HEK293T (cell line): Measurements from ENCODE around the gene EME2.

Experiments used
- CTCF ChIA-PET: fragments of 350-600 bp; formaldehyde crosslinking; extraction: SDS; loops from one replicate; lab custom pipeline; 2021; ENCODE audit warnings: antibody characterized with exemption, inconsistent platforms; lab: Yijun Ruan, JAX
- POLR2A ChIA-PET: fragments of 350-600 bp; formaldehyde crosslinking; extraction: SDS; loops from one replicate; lab custom pipeline; 2020; ENCODE audit warnings: antibody characterized with exemption, inconsistent platforms; lab: Yijun Ruan, JAX
- DNase-seq: peaks from one replicate; pipeline ENCODE4 v3.0.0; 2012; ENCODE audit warnings: mixed read lengths; ENCODE audit errors: extremely low spot score
- ARNT ChIP-seq: fragments of 450-650 bp; IDR thresholded peaks from 2 replicates; pipeline ENCODE4 v1.6.1; 2017; ENCODE audit warnings: mild to moderate bottlenecking
- BHLHE40 ChIP-seq: fragments of 450-650 bp; IDR thresholded peaks from 2 replicates; pipeline ENCODE4 v1.6.1; 2016; ENCODE audit warnings: mild to moderate bottlenecking, moderate library complexity, borderline replicate concordance
- CTBP1 ChIP-seq: fragments of 450-650 bp; IDR thresholded peaks from 2 replicates; pipeline ENCODE4 v1.6.1; 2016; ENCODE audit warnings: borderline replicate concordance
- ELF4 ChIP-seq: fragments of 450-650 bp; IDR thresholded peaks from 2 replicates; pipeline ENCODE4 v1.6.1; 2017; ENCODE audit warnings: antibody characterized with exemption
- FOXA1 ChIP-seq: fragments of 450-650 bp; IDR thresholded peaks from 2 replicates; pipeline ENCODE4 v1.6.1; 2016; ENCODE audit warnings: mild to moderate bottlenecking
- FOXK2 ChIP-seq: fragments of 450-650 bp; IDR thresholded peaks from 2 replicates; pipeline ENCODE4 v1.6.1; 2016; ENCODE audit warnings: mild to moderate bottlenecking
- FOXM1 ChIP-seq: fragments of 450-650 bp; IDR thresholded peaks from 2 replicates; pipeline ENCODE4 v1.6.1; 2017; ENCODE audit warnings: mild to moderate bottlenecking, borderline replicate concordance
- HDGF ChIP-seq: fragments of 450-650 bp; IDR thresholded peaks from 2 replicates; pipeline ENCODE4 v1.6.1; 2017; ENCODE audit warnings: antibody characterized with exemption, borderline replicate concordance
- L3MBTL2 ChIP-seq: fragments of 450-650 bp; conservative IDR thresholded peaks from 2 replicates; pipeline ENCODE4 v1.6.1; 2016; ENCODE audit warnings: mild to moderate bottlenecking
- LEF1 ChIP-seq: fragments of 450-650 bp; IDR thresholded peaks from 2 replicates; pipeline ENCODE4 v1.6.1; 2017; ENCODE audit warnings: mild to moderate bottlenecking, borderline replicate concordance
- NFRKB ChIP-seq: fragments of 450-650 bp; IDR thresholded peaks from 2 replicates; pipeline ENCODE4 v1.6.1; 2016; ENCODE audit warnings: mild to moderate bottlenecking, moderate library complexity
- PKNOX1 ChIP-seq: fragments of 450-650 bp; IDR thresholded peaks from 2 replicates; pipeline ENCODE4 v1.6.1; 2016
- SP1 ChIP-seq: fragments of 450-650 bp; IDR thresholded peaks from 2 replicates; pipeline ENCODE4 v1.6.1; 2017
- SUZ12 ChIP-seq: fragments of 450-650 bp; IDR thresholded peaks from 2 replicates; pipeline ENCODE4 v1.6.1; 2016; ENCODE audit warnings: mild to moderate bottlenecking
- TARDBP ChIP-seq: fragments of 450-650 bp; IDR thresholded peaks from 2 replicates; pipeline ENCODE4 v1.6.1; 2016
- ZNF384 ChIP-seq: fragments of 450-650 bp; IDR thresholded peaks from 2 replicates; pipeline ENCODE4 v1.6.1; 2016

The EME2 gene

GRCh38 chr16:1818873-1819525, 46.4 kb downstream of the EME2 start:
- POLR2A ChIA-PET, result no interaction called here
- DNase-seq, result no peak
- no peak for TF ChIP-seq FOXA1
- TF ChIP-seq HDGF, result no peak
- no peak for TF ChIP-seq FOXK2
- no peak for TF ChIP-seq LEF1
- no peak for TF ChIP-seq ZNF384
- no peak for TF ChIP-seq ARNT
- TF ChIP-seq CTBP1, result no peak
- TF ChIP-seq BHLHE40, result no peak
- no peak for TF ChIP-seq PKNOX1
- TF ChIP-seq SP1, result no peak
- TF ChIP-seq FOXM1, result no peak
- TF ChIP-seq TARDBP, result no peak
- TF ChIP-seq NFRKB, result no peak
- CTCF ChIA-PET, result no interaction called here

- CTCF ChIA-PET, result no interaction called here
- POLR2A ChIA-PET, result no interaction called here
- TF ChIP-seq PKNOX1 (no peak), ELF4 (no peak), FOXM1 (no peak), CTBP1 (no peak), SUZ12 (no peak), SP1 (no peak), FOXK2 (no peak), BHLHE40 (no peak), HDGF (no peak), TARDBP (no peak), FOXA1 (no peak), L3MBTL2 (no peak), ARNT (no peak), LEF1 (no peak), NFRKB (no peak), ZNF384 (no peak)
- no peak for DNase-seq
These were observed 47.0 kb downstream of the EME2 start for GRCh38 chr16:1819611-1820010.

GRCh38 chr16:1820096-1820945, 47.7 kb downstream of the EME2 start:
- CTCF ChIA-PET, result no interaction called here
- POLR2A ChIA-PET, result no interaction called here
- no peak for DNase-seq
- TF ChIP-seq LEF1, result no peak
- TF ChIP-seq FOXK2, result no peak
- TF ChIP-seq ELF4, result no peak
- no peak for TF ChIP-seq CTBP1
- TF ChIP-seq L3MBTL2, result no peak
- no peak for TF ChIP-seq HDGF
- no peak for TF ChIP-seq PKNOX1
- TF ChIP-seq SP1, result no peak
- TF ChIP-seq SUZ12, result no peak
- no peak for TF ChIP-seq NFRKB

DNA sequence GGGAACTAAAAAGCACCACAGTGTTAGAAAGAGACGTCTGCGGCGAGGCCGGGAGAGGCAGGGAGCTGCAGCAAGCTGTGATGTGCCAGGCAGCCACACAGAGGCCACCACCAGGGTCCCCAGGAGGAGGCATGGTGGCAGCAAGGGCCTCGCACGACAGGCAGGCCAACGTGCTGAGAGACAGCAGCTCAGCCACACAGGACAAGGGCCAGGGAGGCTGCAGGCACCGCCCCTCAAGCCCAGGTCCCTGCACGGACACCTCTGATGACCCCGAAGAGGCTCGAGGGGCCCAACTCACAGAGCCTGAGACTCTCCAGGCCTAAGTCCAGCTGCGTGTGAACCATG, 48.3 kb downstream of the EME2 start:
- no peak for DNase-seq
- TF ChIP-seq FOXK2, result no peak
- TF ChIP-seq CTBP1, result no peak
- no peak for TF ChIP-seq NFRKB
- no peak for TF ChIP-seq HDGF
- TF ChIP-seq ZNF384, result no peak
- TF ChIP-seq FOXA1, result no peak
- TF ChIP-seq SP1, result no peak
- TF ChIP-seq BHLHE40, result no peak
- CTCF ChIA-PET, result no interaction called here
- POLR2A ChIA-PET, result interaction anchor here (0.6 kb wide), 1 partner anchor 18 kb away, joined by 5 read pairs; no protein-coding TSS in a partner anchor

DNA sequence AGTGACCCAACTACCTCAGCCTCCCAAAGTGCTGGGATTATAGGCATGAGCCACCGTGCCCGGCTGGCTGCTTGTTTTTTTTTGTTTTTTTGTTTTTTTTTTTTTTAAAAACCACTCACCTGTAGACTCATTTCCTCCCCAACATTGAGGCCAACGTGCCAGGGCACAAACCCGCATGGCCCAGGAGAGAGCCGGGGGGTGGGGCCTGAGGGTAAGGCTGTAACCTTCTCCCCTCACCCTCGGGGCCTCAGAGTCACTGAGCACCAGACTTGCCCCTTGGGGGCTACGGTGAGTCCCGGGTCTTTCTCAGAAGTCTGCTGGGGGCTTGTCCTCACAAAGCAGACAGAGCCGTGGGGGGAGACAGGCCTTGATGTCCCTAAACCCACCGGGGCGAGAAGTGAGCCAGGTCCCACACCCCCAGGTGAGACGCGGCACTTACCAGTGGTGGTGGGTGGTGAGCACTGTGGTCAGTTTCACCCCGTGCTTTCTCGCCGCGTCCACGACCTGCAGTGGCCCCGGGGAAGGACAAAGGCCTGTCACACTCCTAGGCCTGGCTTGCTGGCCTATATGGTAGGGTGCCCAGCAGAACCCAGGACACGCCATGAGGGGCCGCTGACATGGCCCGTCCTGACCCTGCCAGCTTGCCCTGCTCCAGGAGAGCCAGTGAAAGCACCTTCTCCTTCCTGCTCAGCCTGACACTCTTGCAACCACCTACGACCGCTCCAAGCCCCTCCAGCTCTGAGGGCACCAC, 49.4 kb downstream of the EME2 start:
- CTCF ChIA-PET, result no interaction called here
- no peak for TF ChIP-seq HDGF
- TF ChIP-seq FOXK2, result no peak
- no peak for TF ChIP-seq L3MBTL2
- no peak for TF ChIP-seq SUZ12
- POLR2A ChIA-PET, result interaction anchor here (1.2 kb wide), 1 partner anchor 39 kb away, joined by 5 read pairs; the partner anchor contains the start of genes NUBP2 and SPSB3
- DNase-seq, result no peak
